ENCODE measurements around the gene MRPS9. TPM values are rescaled to one million over a fixed set of nuclear protein-coding genes. Genes with fewer than 3 reads are reported as not detected.

The MRPS9 gene
- total and polyA plus RNA-seq, 2 experiments from 2014 or later: 64.7 to 78.9 TPM

GRCh38 chr2:105135436-105135835 lies 97.6 kb downstream of the MRPS9 start:
- H3K4me1 ChIP-seq (ENCODE audit: insufficient read depth): no peaks in the 10 kb centered on the region
- Mint-ChIP-seq H3K36me3 (ENCODE audit: low read depth) (no peaks in the 10 kb centered on the region), H3K9me3 (no peaks in the 10 kb centered on the region), H3K27ac (no peak overlapping the region), H3K4me1 (no peaks in the 10 kb centered on the region; the same call in 2 of the 3 replicates), H3K4me3 (no peak overlapping the region), H3K27me3 (ENCODE audit: insufficient read depth, low read depth, poor library complexity) (peaks cover 5% of the 10 kb centered on the region)
- ATAC-seq (no peak), DNase-seq (ENCODE audit: low spot score) (no peak)
- no peaks in the 10 kb centered on the region for H3K27me3 ChIP-seq (ENCODE audit: insufficient read depth)
- H3K79me2 ChIP-seq (replicated peaks; ENCODE audit: insufficient read depth): no peaks in the 10 kb centered on the region
- no peaks in the 10 kb centered on the region for H4K20me1 ChIP-seq (replicated peaks; ENCODE audit: insufficient read depth)
- no peak overlapping the region for H2AFZ ChIP-seq
- no peak overlapping the region for H3K4me2 ChIP-seq
- no peak overlapping the region for H3K27ac ChIP-seq (ENCODE audit: low read depth)
- no peak for TF ChIP-seq ZNF114 (CRISPR knock-in tag; IDR thresholded peaks at IDR 0.05)
- no peak for TF ChIP-seq NANOG (IDR thresholded peaks at IDR 0.05; ENCODE audit: borderline replicate concordance)
- no peak for TF ChIP-seq POLR2AphosphoS5 (IDR thresholded peaks at IDR 0.05; ENCODE audit: low read depth)
- no peak for TF ChIP-seq ZNF331 (CRISPR knock-in tag; IDR thresholded peaks at IDR 0.05; ENCODE audit: low read depth)
- no peak for TF ChIP-seq REST (IDR thresholded peaks at IDR 0.05; ENCODE audit: unreplicated experiment)
- TF ChIP-seq CREB1 (CRISPR knock-in tag; IDR thresholded peaks at IDR 0.05; ENCODE audit: low read depth): no peak
- no peak for TF ChIP-seq CTCF (conservative IDR thresholded peaks at IDR 0.05; ENCODE audit: low read depth in 2 of 2)
- no peak for TF ChIP-seq ETS1 (IDR thresholded peaks at IDR 0.05)
- TF ChIP-seq STAT1 (IDR thresholded peaks at IDR 0.05; ENCODE audit: unreplicated experiment): no peak
- TF ChIP-seq EZH2phosphoT487 (IDR thresholded peaks at IDR 0.05; ENCODE audit: unreplicated experiment): no peak
- no peak for TF ChIP-seq ZNF462 (CRISPR knock-in tag; IDR thresholded peaks at IDR 0.05)
- no peak for TF ChIP-seq JUNB (IDR thresholded peaks at IDR 0.05; ENCODE audit: unreplicated experiment)
- TF ChIP-seq EZH2 (IDR thresholded peaks at IDR 0.05; ENCODE audit: low read depth, unreplicated experiment): no peak
- H3K36me3 ChIP-seq (ENCODE audit: insufficient read depth): no peaks in the 10 kb centered on the region
- no peaks in the 10 kb centered on the region for H3F3A ChIP-seq (replicated peaks; ENCODE audit: low read depth)
- H3K9me2 ChIP-seq (ENCODE audit: insufficient read depth): no peaks in the 10 kb centered on the region; the same call in 1 of the 2 replicates
- H3K4me3 ChIP-seq: no peak overlapping the region

All from GM23338 (cell line).